G401 (cell line): Measurements from ENCODE around the gene FAIM. TPM values are rescaled to one million over a fixed set of nuclear protein-coding genes. Genes with fewer than 3 reads are reported as not detected.
"Not testable (repeated sequence)": the region's sequence is repeated elsewhere in the genome, so short reads cannot be mapped to it uniquely, and the experiment has no call there.

Experiments
- DNase-seq: peaks from one replicate; pipeline ENCODE4 v3.0.0-alpha.2; 2015; ENCODE audit warnings: low spot score
- in situ Hi-C: cut with HindIII; loops from 2 replicates; pipeline ENCODE4 v1.10.0; 2016; ENCODE audit warnings: low sequenced_read_pairs, mixed read lengths
- total RNA-seq: library from RNA; depleted of rRNA; stranded (reverse); fragments of >200 nt; shearing (Covaris generic); gene quantifications from 2 replicates; pipeline ENCODE4 v1.2.3, GENCODE V29; 2014; rRNA removed

Gene FAIM, protein sequence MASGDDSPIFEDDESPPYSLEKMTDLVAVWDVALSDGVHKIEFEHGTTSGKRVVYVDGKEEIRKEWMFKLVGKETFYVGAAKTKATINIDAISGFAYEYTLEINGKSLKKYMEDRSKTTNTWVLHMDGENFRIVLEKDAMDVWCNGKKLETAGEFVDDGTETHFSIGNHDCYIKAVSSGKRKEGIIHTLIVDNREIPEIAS
- 23.8 and 26.2 TPM in 2 replicates for total RNA-seq

DNA sequence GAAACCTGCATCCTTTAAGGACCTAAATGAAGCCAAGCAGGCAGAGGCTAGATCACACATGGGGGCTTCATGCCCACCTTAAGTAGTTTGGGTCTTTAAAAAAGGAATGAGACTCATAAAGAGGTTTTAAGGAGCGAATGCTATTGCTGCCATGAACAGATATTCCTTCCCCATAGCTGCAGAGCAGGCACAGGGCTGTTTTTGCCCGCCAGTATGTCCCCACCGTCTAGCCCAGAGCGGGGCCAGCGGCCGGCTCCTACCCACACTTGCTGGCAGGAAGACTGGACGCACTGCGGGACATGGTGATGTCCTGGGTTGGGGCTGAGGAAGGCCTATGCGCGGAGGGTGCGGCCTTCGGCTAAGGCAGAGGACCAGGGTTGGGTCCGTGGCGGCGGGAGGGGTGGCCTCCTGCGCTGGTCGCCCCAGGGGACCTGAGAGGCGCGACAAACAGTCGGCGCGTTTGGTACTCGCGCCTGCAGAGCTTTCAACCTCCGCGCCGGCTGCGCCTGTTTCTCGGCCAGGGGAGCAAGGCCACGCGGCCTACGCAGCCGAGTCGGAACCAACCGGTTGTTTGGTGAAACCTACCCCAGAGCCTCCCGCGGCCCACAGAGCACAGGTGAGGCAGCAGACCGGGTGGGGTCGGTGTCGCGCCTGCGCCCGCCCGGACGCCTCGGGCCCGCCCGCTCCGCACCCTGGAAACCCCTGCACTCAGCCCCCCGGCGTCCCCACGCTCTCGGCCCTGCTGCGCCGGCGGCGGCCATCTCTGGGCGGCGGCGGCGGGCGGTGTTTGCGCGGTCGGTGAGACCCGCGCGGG, at the start of gene FAIM:
Gene FAIM (plus strand): TSS at position 450 of the 814 bp plus-strand sequence. CDS start 10,956 bp downstream, outside the sequence.
- peak; percentile 74 for DNase-seq
- in situ Hi-C loops: no loop called here

DNA sequence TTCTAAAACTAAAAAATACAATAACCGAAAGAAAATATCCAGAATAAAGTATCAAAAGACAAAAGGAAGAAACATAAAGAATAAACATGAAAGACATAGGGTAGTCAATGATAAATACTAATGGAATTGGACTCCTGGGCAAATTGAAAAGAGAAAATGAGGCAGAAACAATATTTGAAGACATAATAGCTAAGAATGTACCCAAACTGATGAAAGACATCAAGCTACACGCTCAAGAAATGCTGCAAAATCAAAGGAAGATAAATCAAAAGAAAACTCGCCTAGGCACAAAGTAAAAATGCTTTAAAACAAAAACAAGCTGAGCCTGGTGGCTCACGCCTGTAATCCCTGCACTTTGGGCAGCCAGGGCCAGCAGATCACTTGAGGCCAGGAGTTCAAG, 49.4 kb upstream of the FAIM start:
- DNase-seq: no peak
- in situ Hi-C loops: no loop called here

DNA sequence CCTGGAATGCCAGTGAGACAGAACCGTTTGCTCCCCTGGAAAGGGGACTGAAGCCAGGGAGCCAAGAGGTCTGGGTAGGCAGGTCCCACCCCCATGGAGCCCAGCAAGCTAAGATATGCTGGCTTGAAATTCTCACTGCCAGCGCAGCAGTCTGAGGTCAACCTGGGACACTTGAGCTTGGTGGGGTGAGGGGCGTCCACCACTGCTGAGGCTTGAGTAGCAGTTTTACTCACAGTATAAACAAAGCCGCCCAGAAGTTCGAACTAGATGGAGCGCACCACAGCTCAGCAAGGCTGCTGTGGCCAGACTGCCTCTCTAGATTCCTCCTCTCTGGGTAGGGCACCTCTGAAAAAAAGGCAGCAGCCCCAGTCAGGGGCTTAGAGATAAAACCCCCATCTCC, 48.1 kb upstream of the FAIM start:
- no peak for DNase-seq
- in situ Hi-C loops: no loop called here

DNA sequence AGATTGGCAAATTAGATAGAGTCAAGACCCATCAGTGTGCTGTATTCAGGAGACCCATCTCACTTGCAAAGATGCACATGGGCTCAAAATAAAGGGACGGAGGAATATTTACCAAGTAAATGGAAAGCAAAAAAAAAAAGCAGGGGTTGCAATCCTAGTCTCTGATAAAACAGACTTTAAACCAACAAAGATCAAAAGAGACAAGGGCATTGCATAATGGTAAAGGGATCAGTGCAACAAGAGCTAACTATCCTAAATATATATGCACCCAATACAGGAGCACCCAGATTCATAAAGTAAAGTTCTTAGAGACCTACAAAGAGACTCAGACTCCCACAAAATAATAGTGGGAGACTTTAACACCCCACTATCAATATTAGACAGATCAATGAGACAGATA, 45.7 kb upstream of the FAIM start:
- DNase-seq, in situ Hi-C loops: not testable (repeated sequence)

DNA sequence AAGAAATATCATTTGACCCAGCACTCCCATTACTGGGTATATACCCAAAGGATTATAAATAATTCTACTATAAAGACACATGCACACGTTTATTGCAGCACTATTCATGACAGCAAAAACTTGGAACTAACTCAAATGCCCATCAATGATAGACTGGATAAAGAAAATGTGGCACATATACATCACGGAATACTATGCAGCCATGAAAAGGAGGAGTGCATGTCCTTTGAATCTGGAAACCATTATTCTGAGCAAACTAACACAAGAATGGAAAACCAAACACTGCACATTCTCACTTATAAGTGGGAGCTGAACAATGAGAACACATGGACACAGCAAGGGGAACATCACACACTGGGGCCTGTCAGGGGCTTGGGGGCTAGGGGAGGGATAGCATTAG, 42.3 kb upstream of the FAIM start:
- in situ Hi-C loops: not testable (repeated sequence)

DNA sequence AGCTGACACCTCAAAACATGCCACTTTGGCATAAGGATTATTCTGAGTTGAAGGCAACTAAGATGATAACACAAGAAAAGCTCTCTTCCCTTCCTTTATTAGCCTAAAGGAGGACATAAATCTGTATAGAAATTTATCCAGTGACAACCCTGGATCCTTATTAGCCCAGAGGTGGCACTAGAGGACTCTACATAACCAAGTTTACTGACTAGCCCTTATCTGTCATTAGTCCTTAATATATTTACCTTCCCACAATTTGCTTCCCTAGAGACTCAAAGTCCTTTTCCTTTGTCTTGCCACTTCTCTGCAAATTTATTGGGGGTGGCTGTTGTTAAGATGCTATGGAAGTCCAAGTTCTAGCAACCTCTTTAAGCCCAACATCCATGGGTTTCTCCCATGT, 41.2 kb upstream of the FAIM start:
- in situ Hi-C loops: no loop called here
- no peak for DNase-seq

More for the DNA sequence above, 42.3 kb upstream of the FAIM start:
- DNase-seq: not testable (repeated sequence)

DNA sequence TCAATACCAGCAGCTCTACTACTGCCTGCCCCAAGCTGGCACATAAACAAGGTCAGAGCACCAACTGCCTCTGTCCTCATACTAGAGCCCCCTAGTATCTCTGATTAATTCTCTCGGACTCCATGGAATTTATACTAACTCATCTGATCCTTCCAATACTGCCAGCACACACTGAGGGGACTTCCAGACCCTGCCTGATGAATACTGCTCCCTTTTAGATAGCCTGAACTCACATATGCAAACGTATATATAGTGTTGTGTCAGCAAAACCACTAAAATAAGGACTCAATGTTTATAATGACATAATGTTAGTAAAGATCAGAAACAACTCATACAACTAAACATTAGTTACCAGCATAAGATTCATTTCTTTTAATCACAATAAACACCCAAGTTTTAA, 39.5 kb upstream of the FAIM start:
- in situ Hi-C loops: no loop called here
- no peak for DNase-seq

DNA sequence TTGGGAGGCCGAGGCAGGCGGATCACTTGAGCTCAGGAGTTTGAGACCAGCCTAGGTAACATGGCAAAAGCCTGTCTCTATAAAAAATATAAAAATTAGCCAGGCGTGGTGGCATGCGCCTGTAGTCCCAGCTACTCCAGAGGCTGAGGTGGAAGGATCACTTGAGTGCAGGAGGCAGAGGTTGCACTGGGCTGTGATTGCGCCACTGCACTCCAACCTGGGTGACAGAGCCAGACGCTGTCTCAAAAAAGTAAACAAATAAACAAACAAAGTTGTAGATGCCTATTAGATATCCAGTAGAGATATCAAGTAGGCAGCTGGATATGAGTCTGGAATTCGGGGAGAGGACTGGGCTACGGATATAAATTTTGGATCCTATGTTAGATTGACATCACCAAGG, 38.9 kb upstream of the FAIM start:
- in situ Hi-C loops, DNase-seq: not testable (repeated sequence)

DNA sequence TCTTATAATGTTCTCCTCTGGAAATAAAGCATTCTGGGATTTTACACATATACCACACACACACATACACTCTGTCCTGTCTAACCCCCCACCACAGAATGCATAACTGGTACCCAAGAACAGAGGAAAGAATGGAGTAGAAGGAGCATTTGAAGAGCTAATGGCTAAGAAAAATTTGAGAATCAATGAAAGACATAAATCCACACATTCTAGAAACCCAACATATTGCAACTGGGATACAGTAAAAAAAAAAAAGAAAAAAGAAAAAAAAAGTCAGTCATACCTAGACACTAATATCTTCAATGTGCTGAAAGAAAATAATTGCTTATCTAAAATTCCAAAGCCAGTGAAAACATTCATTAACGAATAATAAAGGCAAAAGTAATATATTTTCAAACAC, 35.4 kb upstream of the FAIM start:
- in situ Hi-C loops: no loop called here
- DNase-seq: no peak

DNA sequence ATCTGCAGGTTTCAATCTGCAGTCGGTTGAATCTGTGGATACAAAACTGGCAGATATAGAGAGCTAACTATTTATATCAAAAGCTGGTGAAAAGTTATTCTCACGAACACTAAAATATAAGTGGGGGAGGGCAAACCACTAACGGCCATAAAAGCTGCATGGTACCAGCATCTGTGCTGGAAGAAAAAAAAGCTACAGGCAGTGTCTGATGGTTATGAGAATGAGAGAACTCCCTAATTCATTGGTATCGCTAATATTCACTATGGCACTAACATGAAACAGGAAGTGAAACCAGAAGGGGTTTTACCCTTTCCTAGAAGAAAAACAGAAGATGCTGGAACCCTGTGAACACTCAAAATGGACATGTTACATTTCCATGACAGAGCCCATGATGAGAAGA, 30.4 kb upstream of the FAIM start:
- in situ Hi-C loops: no loop called here
- DNase-seq: no peak

DNA sequence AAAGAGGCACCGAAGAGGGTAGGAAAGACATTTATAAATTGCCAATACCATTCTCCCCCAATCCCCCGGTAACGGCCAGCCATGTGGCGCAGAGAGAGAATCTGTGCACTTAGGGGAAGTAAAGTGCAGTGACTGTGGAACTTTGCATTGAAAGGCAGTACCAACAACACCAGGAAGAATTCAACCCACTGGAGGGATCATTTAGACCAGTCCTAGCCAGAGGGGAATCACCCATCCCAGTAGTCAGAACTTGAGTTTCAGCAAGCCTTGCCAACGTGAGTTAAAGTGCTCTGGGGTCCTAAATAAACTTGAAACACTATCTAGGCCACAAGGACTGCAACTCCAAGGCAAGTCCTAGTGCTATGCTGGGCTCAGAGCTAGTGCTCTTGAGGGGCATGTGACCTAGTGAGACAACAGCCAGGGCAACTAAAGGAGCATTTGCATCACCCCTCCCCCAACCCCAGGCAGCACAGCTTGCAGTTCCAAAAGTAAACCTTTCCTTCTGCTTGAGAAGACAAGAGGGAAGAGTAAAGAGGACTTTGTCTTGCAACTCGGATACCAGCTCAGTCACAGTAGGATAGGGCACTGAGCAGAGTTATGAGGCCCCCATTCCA, 29.5 kb upstream of the FAIM start:
- in situ Hi-C loops: no loop called here
- no peak for DNase-seq

DNA sequence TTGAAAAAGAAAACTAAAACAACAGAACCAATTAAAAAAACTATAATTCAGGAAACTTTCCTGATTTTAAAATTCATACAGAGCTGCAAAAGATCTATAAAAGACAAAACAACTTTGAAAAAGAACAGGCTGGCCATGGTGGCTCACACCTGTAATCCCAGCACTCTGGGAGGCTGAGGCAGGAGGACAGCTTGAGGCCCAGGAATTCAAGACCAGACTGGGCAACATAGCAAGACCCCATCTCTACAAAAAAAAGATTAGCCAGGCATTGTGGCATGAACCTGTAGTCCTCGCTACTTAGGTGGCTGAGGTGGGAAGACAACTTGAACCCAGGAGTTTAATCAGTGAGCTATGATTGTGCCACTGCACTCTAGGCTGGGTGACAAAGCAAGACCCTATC, 21.2 kb upstream of the FAIM start:
- DNase-seq: no peak
- in situ Hi-C loops: no loop called here

DNA sequence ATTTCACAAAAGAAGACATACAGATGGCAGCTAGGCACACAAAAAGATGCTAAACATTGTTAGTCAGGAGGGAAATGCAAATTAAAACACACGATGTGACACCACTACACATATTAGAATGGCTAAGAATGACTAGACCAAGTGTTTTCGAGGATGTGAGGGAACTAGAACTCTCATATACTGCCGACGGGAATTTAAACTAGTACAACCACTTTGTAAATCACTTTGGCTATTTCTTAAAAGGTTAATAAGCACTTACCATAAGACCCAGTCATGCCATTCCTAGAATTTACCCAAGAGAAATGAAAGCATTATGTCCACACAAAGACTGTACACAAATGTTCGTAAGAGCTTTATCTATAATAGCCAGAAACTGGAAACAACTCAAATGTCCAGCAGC, 20.1 kb upstream of the FAIM start:
- DNase-seq: no peak
- in situ Hi-C loops: no loop called here

DNA sequence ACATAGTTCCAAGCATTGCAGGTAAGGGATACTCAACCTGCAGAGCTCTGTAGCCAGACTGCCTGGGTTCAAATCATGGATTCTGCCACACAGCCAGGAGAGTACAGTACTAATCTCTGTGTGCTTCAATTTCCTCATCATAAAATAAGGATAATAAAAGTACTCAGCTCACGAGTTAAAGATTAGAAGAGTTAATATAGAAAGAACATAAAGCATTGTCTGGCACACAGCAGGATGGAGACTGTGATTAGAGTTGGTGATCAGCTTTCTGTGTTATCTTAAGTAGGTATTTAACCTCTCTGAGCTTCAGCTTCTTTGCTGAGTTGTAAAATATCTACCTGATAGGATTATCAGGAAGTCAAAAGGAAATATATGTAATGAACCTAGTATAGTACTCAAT, 17.2 kb upstream of the FAIM start:
- DNase-seq: no peak
- in situ Hi-C loops: no loop called here

DNA sequence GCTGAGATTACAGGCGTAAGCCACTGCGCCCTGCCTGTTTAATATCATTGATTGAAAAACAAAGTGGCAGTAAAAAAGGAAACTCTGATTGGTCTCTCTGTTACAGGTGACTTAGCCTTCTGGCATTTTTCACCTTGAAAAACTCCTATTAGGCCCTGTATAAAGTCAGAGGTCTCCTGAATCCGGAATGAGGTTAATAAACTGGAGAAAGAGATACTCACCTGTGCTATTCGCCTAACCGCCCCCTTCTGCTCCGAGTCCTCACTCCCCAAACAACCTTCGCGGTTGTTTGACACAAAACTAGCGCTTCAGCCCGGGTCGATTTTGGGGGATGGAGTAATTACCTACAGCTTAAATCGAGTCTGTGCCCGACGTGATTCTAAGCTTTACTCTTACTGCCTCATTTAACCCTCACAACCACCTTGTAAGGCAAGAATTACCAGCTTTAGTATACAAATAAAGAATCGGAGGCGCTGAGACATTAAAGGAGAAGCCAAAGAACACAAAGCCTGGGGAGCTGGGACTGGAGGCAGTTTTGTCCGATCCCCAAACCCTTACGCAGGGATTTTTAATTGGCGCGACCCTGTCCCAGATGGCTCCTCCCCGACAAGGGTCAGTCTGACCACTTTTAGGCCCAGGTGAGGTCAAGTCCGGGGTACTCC, 15.0 kb upstream of the FAIM start:
- DNase-seq: no peak
- in situ Hi-C loops: no loop called here

DNA sequence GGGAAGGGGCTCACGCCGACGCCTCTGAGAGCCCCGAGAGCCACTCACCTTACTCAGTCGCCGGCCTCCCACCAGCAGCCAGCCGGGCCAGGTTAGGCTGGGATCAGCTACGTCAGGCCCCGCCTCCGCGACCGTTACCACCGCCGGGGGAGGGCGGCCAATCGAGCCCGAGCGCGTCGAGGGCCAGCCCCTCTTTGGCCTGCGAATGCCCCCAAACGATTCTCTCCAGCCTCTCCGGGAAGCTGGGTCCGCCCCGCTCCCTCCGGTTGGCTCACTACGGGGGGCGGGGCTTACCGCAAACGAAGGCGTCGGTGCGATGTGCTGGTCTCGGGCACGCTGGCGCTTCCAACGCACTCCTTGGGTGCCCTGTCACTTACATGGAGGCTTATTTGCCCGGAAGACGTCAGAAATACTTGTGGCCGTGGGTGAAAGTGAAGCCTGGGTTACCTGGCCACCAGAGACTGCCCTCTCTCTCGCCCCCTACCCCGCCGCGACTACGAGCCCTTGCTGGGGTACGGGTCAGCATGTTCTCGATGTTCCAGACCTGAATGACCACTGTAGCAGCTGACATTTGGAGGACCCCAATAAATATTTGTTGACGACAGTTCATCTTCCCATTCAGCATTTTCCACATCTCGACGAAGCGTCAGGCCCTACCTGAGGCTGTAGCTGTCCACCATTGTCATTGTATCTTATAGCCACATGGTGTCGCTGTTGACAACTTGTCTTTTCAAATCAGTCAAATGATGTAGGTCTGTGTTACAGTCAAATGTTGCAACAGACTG, 14.2 kb upstream of the FAIM start, which contains the start of gene CEP70:
Gene CEP70 (minus strand): TSS at position 111 of the 785 bp plus-strand sequence. CDS start 21,333 bp downstream, outside the sequence.
- DNase-seq: peak; percentile 96
- in situ Hi-C loops: no loop called here

DNA sequence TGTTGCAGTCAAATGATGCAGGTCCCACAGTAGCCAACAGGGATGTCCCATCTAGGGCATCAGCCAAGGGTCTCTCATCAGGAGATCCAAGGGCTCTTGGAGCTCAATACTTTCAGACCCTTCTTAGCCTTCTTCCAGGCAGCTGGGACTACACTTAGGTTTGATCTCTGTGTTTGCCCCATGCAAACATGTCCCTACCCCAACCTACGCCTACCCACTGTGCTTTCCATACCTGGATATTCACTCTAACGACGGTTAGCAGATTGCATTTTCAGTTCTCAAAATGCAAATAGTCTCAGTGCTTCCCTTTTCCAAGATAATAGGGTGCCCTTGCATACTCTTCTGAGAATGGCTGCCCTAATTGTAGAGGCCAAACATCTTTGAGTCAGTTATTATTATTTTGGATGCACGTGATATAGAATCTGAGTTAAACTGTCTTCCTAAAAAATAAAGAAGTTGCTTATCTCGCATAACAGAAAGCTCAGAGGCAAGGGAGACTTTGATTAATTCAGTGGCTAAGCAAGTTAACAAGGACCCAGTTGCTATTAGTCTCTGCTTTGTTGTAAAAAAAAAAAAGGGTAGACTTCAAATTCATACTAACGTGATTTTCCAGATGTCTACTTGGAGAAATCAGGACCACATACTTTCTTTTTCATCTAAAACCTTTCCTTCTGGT, 13.5 kb upstream of the FAIM start:
- in situ Hi-C loops: no loop called here

DNA sequence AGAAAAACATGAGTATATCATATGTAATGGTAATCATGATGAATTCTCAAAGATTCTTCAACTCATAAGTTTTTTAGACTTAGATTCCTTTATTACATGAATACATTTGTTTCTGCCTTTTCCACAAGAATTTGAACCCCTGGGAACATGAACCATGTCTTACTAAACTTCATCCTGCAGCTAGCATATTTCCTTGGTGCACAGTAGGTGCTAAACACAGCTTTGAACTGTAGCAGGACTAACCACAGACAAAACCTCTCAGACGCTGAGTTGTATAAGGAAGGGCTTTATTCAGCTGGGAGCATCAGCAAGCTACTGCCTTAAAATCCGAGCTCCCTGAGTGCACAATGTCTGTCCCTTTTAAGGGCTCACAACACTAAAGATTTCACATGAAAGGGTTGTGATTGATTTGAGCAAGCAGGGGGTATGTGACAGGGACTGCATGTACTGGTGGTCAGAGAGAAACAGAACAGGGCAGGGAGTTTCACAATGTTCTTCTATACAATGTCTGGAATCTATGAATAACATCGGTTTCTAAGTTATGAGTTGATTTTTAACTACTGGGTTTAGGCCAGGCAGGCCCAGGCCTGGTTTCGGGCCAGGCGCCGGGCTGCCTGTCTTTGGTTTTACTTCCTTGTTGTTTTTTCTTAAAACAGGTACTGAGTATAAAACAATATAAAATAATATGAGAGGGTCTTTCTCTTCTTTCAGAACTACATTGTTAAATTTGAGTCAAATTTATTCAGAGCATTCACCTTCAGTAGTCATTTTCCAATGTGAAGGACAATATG, 11.2 kb upstream of the FAIM start:
- in situ Hi-C loops, DNase-seq: not testable (repeated sequence)

More for the DNA sequence above, 13.5 kb upstream of the FAIM start:
- DNase-seq: no peak
